Skin of body (tissue), 2 donors: Measurements from ENCODE around the gene ACOX3. TPM values are rescaled to one million over a fixed set of nuclear protein-coding genes. Genes with fewer than 3 reads are reported as not detected.

ENCODE experiments used
- DNase-seq: peaks from one replicate; lab custom pipeline; 2025; lab: John Stamatoyannopoulos, UW
- total RNA-seq: library from RNA; depleted of rRNA; stranded (reverse); fragments of >200 nt; gene quantifications from one replicate; pipeline ENCODE4 v1.2.3, GENCODE V29; 2014

Gene ACOX3
- total RNA-seq, 1 donor from 2014 or later: 27.2 TPM

GRCh38 chr4:8376361-8377102 lies 64.0 kb downstream of the ACOX3 start:
- no peak for DNase-seq

DNA sequence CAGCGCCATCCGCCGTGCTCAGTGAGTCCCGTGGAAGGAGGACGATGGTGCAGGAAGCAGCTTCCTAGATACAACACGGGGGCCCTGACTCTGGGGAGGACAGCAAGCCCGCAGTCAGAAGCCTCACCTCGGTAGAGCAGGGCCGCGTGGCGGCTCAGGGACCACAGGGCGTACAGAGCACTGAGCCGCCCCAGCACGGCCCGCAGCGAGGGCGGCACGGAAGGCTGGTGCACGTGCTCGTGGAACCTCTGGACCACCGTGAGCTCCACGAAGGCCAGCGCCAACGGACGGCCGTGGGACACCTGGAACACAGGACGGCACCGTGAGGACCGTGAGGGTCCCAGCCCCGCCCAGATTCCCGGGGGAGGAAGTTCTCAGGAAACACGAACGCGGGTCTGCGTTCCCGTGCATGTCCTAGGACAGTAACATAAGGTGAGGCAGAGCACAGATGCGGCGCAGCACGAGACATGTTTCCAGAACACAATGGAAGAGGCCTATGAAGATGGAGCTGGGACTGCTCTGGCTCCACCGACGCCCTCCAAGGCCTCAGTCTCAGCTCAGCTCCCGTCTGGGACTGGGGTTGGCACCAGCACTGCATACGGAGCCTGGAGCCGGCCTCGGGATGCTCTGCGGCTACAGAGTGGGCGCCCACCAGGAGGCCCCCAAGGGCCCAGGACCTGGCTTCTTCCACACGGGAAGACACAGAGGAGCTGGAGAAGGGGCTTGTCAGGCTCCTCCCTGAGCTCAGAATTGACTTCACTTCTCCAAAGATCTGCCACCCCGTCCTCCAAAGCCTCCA lies 65.5 kb downstream of the ACOX3 start:
- no peak for DNase-seq

DNA sequence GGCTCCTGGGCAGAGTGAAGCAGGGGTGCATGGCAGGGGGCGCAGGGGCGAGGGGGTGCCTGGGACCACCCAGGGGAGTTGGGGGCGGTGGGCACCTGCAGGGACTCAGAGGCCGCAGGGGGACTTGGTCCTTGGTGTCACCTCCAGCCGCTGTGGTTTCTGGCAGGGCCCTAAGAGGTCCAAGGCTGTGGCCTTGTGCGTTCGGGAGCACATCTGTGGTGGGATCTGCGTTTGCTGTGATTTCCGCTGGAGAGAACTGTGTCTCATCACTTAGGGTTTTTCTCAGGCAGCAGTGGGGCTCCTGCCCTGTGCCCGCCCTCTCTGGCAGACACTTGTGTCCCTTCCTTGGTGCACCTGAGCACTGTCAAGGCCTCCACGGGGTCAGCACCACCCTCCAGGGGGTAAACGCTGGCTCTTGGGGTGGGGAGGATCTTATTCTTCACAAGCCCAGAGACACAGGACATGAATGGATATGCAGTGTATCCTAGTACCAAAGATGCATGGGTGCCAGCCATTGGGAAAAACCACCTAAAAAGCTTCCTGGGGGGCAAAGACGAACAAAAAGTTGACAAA lies 66.5 kb downstream of the ACOX3 start:
- no peak for DNase-seq

DNA sequence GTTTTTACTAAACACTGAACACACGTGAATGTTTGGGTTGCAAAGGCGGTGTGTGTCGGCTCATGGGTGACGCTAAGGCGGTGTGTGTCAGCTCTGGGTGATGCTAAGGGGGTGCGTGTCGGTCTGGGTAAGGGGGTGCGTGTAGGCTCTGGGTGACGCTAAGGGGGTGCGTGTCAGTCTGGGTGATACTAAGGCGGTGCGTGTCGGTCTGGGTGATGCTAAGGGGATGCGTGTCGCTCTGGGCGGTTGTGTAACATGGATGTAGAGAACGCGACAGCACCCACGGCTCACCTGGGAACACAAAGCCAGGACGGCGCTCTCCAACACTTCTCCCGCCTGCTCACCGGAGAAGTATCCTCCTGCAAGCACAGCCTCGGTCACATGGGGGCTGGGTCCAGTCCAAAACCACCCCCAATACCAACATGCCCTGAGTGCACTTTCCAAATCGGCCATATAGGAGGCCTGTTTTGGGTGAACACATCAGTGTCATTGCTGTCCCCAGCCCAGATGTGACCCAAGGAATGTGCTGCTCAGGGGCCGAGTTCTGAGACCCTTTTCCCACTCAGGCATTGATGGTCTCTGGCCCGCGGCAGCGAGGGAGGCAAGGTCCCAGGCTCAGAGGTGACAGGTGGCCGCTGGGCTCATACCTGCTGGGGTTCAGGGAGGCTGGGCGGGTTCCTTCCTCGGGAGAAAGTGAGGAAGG lies 67.1 kb downstream of the ACOX3 start:
- no peak for DNase-seq

- no peak for DNase-seq
Observed at GRCh38 chr4:8372506-8372905, 68.0 kb downstream of the ACOX3 start.

- no peak for DNase-seq
Observed at GRCh38 chr4:8371596-8371995, 68.9 kb downstream of the ACOX3 start.

DNA sequence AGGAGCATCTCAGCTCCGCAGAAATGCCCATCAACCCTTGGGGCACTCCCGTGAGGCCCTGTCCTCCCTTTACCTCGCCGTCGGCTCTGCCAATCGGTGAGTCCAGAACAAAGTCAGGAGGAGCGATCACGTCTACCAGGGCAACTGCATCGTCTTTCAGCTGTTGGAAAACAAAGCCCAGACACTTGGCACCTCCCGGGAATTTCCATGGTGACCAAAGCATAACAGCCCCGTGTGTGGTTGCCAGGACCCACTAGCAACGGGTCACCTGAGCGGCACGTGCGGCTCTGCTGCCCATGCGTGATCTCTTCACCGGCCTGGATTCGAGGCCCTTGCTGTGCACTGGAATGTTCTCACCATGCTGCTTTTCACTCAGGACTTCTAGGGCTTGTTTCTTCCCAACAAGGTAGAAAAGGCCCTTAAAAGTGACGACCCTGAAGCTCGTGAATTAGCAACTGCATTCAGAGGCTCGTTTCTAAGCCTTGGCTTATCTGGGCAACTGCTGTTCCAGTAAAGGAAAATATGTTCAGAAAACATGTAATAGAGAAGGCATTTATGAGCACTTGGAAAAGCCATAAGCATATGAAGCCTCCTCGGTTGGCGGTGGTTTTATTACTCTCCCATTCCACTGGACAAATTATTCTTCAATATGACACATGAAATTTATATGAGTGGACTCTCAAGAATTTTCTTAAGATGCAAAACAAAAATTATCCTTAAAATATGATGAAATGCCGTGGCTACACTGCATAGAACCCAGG lies 69.5 kb downstream of the ACOX3 start:
- no peak for DNase-seq

GRCh38 chr4:8370106-8370787 lies 70.3 kb downstream of the ACOX3 start:
- no peak for DNase-seq

DNA sequence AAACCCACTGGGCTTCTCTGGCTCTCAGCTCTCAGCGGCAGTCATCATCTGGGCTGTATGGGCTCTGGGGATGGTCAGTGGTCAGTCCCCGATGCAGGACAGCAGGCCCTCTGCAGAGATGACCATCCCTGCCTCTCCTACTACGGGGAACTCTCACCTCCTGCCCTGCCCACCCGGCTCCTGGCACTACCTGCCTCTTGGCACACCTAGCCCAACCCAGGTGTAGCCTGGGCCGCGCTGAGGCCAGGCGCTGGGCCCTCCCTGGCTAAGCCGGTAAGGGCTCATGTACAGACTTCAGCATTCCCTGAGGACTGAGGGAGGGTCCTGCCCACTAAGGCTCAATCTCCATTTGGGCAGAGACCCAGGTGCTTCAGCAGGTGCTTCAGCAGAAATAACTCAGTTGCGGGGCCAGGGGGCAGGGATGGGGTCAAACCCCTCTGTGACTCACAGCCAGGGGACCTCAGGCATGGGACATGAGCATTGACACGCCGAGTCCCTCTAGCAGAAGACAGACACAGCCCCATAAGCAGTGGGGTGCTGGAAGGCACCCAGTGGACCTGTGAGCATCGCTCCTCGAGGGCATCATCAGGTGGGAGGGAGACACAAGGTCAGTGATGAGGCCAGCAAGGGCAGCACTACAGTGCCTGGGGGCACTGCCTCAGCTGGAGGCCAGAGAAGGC lies 71.0 kb downstream of the ACOX3 start:
- no peak for DNase-seq

DNA sequence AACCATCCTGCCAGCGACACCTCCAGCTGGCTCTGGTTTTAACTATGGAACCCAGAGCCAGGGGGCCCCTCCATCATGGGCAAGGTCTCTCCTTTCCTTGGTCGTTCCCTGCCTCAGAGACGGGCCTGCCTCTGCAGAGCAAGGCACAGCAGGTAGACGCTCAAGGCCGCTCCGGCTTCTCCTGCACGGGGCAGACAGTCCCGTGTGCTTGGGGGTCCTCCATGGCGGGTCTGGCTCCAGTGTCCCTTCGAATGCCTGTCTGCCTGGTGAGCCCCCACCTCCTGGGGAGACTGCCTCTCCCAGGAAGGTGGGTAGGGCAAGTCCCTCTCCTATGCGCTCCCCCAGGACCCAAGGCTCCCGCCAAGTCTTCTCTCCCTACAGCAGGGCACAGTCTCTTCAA lies 71.5 kb downstream of the ACOX3 start:
- DNase-seq: no peak

DNA sequence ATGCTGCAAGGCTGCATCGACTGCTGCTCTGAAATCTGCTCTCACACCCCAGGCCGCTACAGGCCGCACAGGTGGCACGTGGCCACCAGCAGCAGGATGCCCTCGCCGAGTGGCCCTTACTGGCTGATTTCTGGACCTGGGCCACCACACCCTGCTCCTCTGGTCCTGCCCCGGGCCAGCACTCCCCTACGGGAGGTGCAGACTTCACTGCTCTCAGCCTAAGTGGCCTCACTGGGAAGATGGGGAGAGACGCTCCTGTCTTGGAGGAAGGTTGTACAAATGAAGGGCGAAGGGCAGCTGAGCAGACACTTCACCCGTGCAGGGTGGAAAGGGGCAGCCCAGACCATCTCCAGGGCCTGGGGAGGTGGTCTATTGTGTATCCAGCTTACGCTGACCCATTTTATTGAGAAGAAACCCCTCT lies 72.5 kb downstream of the ACOX3 start:
- DNase-seq: no peak

GRCh38 chr4:8366601-8367000 lies 73.9 kb downstream of the ACOX3 start:
- DNase-seq: no peak

DNA sequence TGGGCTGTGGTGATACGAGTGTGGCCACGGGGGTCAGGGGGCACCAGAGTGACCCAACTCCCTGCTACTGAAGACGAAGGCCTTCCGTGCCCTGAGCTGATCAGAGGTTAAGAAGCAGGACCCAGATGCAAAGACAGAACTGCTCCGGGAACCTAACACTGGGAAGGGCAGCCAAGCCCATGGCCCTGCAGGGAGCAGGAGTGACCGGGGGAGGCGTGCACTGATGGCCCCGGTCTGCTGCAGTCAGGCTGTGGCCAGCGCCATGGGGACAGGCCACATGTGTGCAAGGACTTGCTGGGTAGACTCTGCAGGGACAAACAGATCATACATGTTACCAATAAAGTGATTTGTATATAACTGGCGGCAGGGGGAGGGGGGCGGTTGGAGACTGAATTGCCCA lies 74.6 kb downstream of the ACOX3 start:
- DNase-seq: no peak

DNA sequence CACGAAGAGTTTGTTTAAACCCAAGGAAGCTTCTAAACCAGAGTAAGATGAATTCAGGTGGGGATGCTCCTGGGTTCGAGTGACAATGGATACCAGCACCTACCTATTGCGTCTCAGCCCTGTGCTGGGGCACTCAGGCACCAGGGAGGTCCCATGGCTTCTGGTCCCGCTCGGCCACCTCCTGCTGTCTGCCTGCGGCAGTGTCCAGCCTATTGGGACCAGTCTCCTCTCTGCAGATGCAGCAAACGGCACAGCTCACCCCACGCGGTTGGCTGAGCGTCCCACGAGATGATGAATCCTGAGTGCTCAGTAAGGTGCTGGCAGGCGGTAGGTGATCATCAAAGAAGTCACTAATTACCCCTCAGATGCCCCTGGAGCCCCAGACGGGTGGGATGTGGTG lies 75.2 kb downstream of the ACOX3 start:
- no peak for DNase-seq

- DNase-seq: no peak
Observed at GRCh38 chr4:8364848-8365350, 75.6 kb downstream of the ACOX3 start.

DNA sequence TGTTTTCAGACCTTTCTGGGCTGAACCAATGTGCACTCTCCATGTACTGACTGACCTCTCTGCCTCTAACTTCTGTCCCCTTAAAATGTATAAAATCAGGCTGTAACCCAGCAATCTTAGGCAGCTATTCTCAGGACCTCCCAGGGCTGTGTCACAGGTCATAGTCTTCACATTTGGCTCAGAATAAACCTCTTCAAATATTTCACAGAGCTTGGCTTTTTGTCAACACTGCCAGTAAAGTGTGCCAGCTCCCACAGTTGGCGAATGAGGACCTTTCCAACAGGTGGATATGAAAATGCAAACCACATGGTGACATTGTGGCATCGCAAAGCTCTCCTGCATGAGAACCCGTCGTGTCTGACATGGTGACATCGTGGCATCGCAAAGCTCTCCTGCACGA lies 76.4 kb downstream of the ACOX3 start:
- DNase-seq: no peak

GRCh38 chr4:8362483-8362882 lies 78.0 kb downstream of the ACOX3 start:
- DNase-seq: no peak

DNA sequence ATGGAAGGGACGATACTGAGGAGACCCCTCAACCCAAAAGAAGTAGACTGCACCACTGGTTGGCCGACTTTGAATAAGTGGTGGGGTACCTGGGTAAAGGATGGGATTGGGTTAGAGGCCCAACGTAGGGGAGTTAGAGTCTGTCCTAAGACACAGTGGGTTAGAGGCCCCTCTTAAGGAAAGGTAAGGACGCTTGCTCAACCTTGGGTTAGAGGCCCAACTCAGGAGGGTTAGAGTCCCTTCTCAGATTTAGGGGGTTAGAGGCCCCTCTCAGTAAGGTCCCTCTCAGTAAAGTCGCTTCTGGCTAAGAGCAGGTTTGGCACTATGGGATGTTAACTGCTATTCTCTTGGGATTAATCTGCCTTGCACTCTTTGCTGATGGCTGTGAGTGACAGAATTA lies 81.3 kb downstream of the ACOX3 start:
- DNase-seq: no peak

DNA sequence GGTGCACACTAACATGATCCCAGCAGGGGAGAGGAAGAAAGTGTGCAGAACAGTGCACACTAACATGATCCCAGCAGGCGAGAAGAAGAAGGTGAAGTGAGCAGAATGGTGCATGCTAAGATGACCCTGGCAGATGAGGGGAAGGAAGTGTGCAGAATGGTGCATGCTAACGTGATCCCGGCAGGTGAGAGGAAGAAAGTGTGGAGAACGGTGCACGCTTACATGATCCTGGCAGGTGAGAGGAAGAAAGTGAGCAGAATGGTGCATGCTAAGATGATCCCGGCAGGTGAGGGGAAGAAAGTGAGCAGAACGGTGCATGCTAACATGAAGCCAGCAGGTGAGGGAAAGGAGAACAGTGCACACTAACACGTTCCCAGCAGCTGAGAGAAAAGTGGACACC lies 83.7 kb downstream of the ACOX3 start:
- no peak for DNase-seq
